Liver (tissue), 3 donors: ENCODE data around the gene ANTXR1.

ENCODE experiments used
- CTCF ChIP-seq: fragments of 150-350 bp; IDR thresholded peaks from 2 replicates; pipeline ENCODE4 v1.5.1; 2017; ENCODE audit warnings: improper control_type of control experiment, low read depth, low read length; ENCODE audit not compliant: missing input control
- EGR1 ChIP-seq, 2 donors: IDR thresholded peaks; 2 replicates each; pipeline ENCODE4 v1.6.1; 2016 to 2018; ENCODE audit warnings: antibody characterized with exemption in 2 of 2, low read depth in 2 of 2
- FOXA1 ChIP-seq: IDR thresholded peaks from 2 replicates; pipeline ENCODE4 v1.6.1; 2016; ENCODE audit warnings: antibody characterized with exemption
- GABPA ChIP-seq, 2 donors: IDR thresholded peaks in 1 of 2; conservative IDR thresholded peaks in 1 of 2; 2 replicates each; pipeline ENCODE4 v1.6.1; 2016; ENCODE audit warnings: antibody characterized with exemption in 2 of 2, mild to moderate bottlenecking in 1 of 2, moderate library complexity in 1 of 2
- JUND ChIP-seq, 2 donors: IDR thresholded peaks; 2 replicates each; pipeline ENCODE4 v1.6.1; 2016; ENCODE audit warnings: antibody characterized with exemption in 2 of 2
- MAX ChIP-seq: IDR thresholded peaks from 2 replicates; pipeline ENCODE4 v1.6.1; 2016; ENCODE audit warnings: antibody characterized with exemption
- REST ChIP-seq: IDR thresholded peaks from 2 replicates; pipeline ENCODE4 v1.6.1; 2016; ENCODE audit warnings: antibody characterized with exemption, mild to moderate bottlenecking
- YY1 ChIP-seq: IDR thresholded peaks from 2 replicates; pipeline ENCODE4 v1.6.1; 2016; ENCODE audit warnings: antibody characterized with exemption, mild to moderate bottlenecking
- ZBTB33 ChIP-seq: IDR thresholded peaks from 2 replicates; pipeline ENCODE4 v1.6.1; 2016; ENCODE audit warnings: antibody characterized with exemption
- donor health status: healthy.
- donor health status: healthy.

GRCh38 chr2:68977453-68977852, 35.5 kb upstream of the ANTXR1 start:
- TF ChIP-seq GABPA (IDR thresholded peaks at IDR 0.05 in 1 of 2, conservative IDR thresholded peaks at IDR 0.05 in 1 of 2), result no peak
- no peak for TF ChIP-seq MAX
- no peak for TF ChIP-seq CTCF
- TF ChIP-seq REST, result no peak
- no peak for TF ChIP-seq ZBTB33
- TF ChIP-seq JUND (IDR thresholded peaks at IDR 0.05), result no peak
- TF ChIP-seq YY1, result no peak
- no peak for TF ChIP-seq FOXA1
- no peak for TF ChIP-seq EGR1 (IDR thresholded peaks at IDR 0.05; ENCODE audit: low read depth in 2 of 2)
